ENCODE results near the gene MDK.

Gene MDK

DNA sequence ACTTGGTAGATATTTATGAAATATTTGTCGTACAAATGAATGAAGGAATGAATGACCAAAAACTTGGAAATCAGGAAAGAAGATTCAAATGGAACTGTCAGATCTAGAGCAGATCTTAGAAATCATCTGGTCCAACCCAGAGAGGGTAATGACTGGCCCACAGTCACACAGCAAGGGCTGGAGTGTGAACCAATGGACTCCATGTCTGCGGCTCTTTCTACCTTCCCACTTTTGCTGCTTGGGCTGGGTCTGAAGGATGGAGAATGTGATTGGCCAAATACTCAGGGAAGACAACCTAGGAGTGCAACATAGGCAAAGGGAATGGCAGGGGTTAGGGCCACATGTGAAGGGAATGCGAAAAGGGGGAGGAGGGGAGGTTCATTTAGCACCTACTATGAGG is 40.0 kb upstream of the MDK start:
- Histone ChIP-seq H3K27ac (peak overlapping the region in 1 of 2 donors; percentile 23), H3K4me3 (no peak overlapping the region)
- TF ChIP-seq, protein P1, sequence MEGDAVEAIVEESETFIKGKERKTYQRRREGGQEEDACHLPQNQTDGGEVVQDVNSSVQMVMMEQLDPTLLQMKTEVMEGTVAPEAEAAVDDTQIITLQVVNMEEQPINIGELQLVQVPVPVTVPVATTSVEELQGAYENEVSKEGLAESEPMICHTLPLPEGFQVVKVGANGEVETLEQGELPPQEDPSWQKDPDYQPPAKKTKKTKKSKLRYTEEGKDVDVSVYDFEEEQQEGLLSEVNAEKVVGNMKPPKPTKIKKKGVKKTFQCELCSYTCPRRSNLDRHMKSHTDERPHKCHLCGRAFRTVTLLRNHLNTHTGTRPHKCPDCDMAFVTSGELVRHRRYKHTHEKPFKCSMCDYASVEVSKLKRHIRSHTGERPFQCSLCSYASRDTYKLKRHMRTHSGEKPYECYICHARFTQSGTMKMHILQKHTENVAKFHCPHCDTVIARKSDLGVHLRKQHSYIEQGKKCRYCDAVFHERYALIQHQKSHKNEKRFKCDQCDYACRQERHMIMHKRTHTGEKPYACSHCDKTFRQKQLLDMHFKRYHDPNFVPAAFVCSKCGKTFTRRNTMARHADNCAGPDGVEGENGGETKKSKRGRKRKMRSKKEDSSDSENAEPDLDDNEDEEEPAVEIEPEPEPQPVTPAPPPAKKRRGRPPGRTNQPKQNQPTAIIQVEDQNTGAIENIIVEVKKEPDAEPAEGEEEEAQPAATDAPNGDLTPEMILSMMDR (IDR thresholded peaks at IDR 0.05) = no peak
- DNase-seq (ENCODE audit: low spot score) = no peak

DNA sequence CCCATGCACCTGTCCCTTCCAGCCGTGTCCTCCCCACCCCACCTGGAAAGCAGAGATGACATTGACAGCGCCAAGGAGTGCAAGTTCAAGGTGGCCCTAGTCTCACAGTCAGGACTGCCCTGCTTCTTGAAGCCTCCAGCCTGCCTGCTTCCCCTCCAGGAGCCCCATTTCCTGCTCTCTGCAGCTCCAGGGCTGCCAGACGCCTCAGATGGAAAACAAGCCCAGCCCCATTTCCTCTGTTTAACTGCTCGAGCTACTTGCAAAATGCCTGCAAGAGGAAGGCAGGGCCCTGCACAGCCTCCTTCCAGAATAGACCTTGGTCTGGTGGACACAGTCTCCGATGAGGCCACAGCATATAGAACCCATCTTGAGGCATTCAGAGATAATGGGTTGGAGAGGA is 39.2 kb upstream of the MDK start:
- Histone ChIP-seq H3K27ac (peak overlapping the region in 1 of 2 donors; percentile 23), H3K4me3 (no peak overlapping the region)
- no peak for DNase-seq (ENCODE audit: low spot score)
- TF ChIP-seq, protein P1 (IDR thresholded peaks at IDR 0.05) = no peak

DNA sequence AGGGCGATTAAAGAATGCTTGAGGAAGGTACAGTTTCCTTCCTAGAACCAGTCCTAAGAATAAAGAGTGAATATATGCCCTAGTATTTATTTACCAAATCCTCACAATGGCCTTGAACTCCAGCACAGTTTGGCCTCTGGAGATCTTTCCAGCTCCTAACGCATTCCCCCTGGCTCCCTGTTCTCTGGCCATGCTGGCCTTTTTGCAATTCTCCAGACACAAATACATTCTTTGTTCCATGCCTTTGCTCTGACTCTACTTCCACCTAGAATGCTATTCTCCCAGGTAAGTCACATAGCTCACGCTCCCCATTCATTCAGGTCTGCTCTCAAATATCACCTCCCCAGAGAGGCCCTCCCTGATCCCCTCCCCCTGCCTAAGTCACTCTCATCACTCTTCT is 37.9 kb upstream of the MDK start:
- Histone ChIP-seq H3K27ac (no peak overlapping the region), H3K4me3 (no peak overlapping the region)
- DNase-seq (ENCODE audit: low spot score) = no peak
- TF ChIP-seq, protein P1 (IDR thresholded peaks at IDR 0.05) = no peak

DNA sequence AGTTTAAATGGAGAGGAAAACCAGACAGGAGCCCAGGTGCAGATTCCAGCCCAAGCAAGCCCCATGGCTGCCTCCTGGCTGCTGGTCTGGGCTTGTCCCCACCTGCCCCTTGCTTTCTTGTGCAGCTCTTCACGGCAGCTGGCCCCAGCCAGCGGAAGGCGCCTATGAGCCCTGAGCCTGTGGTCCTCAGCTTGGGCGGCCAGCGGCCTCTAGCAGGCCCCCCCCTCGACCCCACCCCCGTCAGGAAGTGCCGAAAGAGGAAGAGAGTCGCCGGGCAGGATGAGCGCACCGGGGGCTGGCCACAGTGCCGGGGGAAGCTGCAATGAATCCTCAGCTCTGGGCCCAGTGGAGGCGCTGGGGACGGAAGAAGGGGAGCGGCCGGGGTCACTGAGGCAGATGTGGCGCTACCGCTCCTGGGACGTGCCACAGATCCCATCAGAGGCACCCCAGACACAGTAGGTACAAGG is 36.3 kb upstream of the MDK start:
- Histone ChIP-seq H3K27ac (peak overlapping the region in 1 of 2 donors; percentile 87), H3K4me3 (peak overlapping the region; percentile 83)
- TF ChIP-seq, protein P1 (IDR thresholded peaks at IDR 0.05) = no peak
- no peak for DNase-seq (ENCODE audit: low spot score)

DNA sequence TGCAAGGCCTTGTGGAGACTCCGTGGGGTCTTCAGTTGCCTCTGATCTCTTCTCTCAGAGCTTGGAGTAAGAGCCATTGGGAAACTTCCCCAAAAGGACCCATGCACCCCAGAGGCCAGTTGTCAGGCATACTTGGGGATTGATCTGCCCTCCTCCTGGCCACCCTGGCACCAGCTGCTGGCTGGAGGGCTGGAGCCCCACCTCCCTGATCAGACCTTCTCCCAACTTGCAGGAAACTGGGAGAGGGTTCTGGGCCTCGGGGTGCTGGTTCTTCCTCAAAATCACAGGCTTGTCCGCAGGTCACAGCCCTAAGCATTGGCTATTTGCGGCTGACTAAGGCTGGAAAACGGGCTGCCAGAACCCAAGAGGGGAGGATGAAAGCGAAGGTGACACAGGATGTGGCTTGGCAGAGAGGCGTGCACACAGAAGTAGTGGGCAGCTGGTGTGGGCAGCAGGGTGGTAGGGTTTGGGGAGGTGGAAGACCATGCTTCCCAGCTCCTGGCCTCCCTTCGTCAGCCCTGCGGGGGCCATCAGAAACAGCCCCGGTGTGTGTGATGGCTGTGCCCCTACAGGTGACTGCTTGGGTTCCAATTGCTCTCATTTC is 35.5 kb upstream of the MDK start:
- Histone ChIP-seq H3K4me3 (peak overlapping the region; percentile 83), H3K27ac (peak overlapping the region in 1 of 2 donors; percentile 87)
- DNase-seq (ENCODE audit: low spot score) = no peak
- TF ChIP-seq, protein P1 (IDR thresholded peaks at IDR 0.05) = no peak

DNA sequence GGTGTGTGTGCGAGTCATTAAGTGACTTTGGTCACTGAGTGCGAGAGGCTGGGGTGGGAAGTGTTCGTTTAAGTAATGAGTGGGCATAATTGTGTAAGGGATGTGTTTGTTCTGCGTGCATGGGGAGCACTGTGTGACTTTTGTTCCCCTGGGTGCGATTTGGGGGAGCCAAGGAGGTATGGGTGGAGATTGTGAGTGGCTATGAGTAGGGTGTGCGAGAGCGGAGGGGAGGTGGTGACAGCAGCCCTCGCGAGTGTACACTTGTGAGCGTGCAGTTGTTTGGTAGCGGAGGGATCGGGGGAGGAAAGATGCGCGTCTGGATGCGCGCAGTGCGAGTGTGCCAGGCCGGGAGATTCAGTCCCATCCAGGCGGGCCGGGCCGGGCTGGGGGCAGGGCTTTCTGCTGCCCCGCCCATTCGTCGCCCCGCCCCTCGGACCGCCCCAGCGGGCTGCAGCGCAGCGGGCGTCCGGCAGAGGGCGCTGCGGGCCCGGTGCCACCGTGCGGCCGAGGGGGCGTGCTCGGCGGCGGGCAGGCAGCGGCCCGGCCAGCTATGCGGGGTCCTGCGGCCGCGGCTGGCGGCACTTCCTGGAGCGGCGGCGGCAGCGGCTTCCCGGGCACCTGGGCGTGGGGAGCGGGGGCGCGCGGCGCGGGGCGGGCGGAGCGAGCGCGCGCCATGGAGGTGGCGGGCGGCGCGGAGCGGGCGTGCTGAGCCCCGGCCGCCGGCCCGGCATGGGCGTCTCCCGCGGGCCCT is 34.4 kb upstream of the MDK start, which contains the start of gene DGKZ:
Gene DGKZ (plus strand): TSS at position 578 of the 751 bp plus-strand sequence. CDS start 197 bp downstream, outside the sequence.
- TF ChIP-seq, protein P1 (IDR thresholded peaks at IDR 0.05) = peak; percentile 49
- peak within 1 kb of the TSS; percentile 57 to 87 for H3K27ac ChIP-seq
- peak; percentile 87 for DNase-seq (ENCODE audit: low spot score)
- H3K4me3 ChIP-seq = peak within 1 kb of the TSS; percentile 83
